GM19397 (cell line): ENCODE measurements around the gene CHDH.

Experiments used
- ATAC-seq: cut with Tn5 transposase; IDR thresholded peaks from one replicate; pipeline ENCODE4 v1.9.1; 2021; ENCODE audit warnings: mild to moderate bottlenecking, moderate library complexity; ENCODE audit not compliant: unreplicated experiment

The CHDH gene

DNA sequence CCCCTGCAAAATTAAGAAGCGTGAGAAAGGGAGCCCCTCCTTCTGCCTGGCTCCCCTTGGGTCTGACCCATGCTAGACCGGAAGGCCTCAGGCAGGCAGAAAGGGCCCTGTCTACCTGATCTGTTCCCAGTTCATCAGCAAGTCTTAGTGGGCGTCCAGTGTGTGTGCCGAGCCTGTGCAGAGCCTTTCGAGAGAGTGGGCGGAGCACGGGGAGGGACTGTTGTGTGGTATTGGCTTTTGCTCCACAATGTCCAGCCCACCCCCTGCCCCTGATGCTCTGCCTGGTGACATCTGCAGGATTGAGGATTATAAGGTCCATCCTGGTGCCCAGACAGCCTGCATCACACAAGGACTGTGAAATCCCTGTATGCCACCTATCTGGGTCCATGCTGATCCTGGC is 82.9 kb downstream of the CHDH start:
- no peak for ATAC-seq
